ENCODE measurements around the gene TCF4. TPM values are rescaled to one million over a fixed set of nuclear protein-coding genes. Genes with fewer than 3 reads are reported as not detected.

Gene TCF4
- total RNA-seq, 1 experiment from 2014 or later, result 2.3 TPM

DNA sequence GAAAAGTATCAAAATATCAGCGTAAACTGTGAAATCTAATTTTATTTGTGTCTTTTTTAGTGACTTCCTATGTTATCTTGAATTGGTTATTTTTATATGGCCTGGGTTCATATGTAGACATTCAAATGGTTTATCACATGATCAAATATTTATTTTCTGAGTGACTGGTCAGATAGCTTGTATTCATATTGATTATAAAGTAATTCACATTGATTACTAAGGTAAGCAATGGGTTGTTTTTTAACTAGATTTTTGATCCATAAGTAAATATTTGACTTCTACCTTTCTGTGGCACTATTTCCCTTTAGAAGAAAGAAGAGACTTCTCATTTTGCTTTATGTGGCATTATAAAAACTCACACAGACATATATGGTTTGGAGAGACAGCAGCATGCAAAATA lies 260.5 kb downstream of the TCF4 start:
- no peak for ATAC-seq
- ChIA-PET CTCF (no interaction called here), POLR2A (no interaction called here)
- TF ChIP-seq, protein P1, sequence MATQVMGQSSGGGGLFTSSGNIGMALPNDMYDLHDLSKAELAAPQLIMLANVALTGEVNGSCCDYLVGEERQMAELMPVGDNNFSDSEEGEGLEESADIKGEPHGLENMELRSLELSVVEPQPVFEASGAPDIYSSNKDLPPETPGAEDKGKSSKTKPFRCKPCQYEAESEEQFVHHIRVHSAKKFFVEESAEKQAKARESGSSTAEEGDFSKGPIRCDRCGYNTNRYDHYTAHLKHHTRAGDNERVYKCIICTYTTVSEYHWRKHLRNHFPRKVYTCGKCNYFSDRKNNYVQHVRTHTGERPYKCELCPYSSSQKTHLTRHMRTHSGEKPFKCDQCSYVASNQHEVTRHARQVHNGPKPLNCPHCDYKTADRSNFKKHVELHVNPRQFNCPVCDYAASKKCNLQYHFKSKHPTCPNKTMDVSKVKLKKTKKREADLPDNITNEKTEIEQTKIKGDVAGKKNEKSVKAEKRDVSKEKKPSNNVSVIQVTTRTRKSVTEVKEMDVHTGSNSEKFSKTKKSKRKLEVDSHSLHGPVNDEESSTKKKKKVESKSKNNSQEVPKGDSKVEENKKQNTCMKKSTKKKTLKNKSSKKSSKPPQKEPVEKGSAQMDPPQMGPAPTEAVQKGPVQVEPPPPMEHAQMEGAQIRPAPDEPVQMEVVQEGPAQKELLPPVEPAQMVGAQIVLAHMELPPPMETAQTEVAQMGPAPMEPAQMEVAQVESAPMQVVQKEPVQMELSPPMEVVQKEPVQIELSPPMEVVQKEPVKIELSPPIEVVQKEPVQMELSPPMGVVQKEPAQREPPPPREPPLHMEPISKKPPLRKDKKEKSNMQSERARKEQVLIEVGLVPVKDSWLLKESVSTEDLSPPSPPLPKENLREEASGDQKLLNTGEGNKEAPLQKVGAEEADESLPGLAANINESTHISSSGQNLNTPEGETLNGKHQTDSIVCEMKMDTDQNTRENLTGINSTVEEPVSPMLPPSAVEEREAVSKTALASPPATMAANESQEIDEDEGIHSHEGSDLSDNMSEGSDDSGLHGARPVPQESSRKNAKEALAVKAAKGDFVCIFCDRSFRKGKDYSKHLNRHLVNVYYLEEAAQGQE (IDR thresholded peaks at IDR 0.05; ENCODE audit: insufficient read depth in 1 of 2, low read depth in 2 of 2, low read length in 1 of 2), result no peak
- TF ChIP-seq SIN3A (IDR thresholded peaks at IDR 0.05; ENCODE audit: borderline replicate concordance, insufficient read depth, low read depth, low read length), result no peak
- TF ChIP-seq TCF7L2 (IDR thresholded peaks at IDR 0.05; ENCODE audit: low read depth, low read length), result no peak
- TF ChIP-seq, protein P2, sequence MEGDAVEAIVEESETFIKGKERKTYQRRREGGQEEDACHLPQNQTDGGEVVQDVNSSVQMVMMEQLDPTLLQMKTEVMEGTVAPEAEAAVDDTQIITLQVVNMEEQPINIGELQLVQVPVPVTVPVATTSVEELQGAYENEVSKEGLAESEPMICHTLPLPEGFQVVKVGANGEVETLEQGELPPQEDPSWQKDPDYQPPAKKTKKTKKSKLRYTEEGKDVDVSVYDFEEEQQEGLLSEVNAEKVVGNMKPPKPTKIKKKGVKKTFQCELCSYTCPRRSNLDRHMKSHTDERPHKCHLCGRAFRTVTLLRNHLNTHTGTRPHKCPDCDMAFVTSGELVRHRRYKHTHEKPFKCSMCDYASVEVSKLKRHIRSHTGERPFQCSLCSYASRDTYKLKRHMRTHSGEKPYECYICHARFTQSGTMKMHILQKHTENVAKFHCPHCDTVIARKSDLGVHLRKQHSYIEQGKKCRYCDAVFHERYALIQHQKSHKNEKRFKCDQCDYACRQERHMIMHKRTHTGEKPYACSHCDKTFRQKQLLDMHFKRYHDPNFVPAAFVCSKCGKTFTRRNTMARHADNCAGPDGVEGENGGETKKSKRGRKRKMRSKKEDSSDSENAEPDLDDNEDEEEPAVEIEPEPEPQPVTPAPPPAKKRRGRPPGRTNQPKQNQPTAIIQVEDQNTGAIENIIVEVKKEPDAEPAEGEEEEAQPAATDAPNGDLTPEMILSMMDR (IDR thresholded peaks at IDR 0.05), result no peak
- TF ChIP-seq POLR2AphosphoS5 (IDR thresholded peaks at IDR 0.05; ENCODE audit: low read depth, low read length), result no peak
- no peaks in the 10 kb centered on the region for H3K9me3 ChIP-seq (ENCODE audit: control insufficient read depth, insufficient read depth, low read depth, low read length)
- no peaks in the 10 kb centered on the region for H3K4me1 ChIP-seq (ENCODE audit: control insufficient read depth, insufficient read depth, low read length)
- no peaks in the 10 kb centered on the region for H3K36me3 ChIP-seq (ENCODE audit: control insufficient read depth, insufficient read depth, low read length)
- intact Hi-C loops (cut with micrococcal nuclease; ENCODE audit: unreplicated experiment) (no loop called here), in situ Hi-C loops (cut with HindIII; ENCODE audit: low pct_unique_long_range_greater_than_20kb, low sequenced_read_pairs) (no loop called here)
- BruUV-seq (replicated peaks), result no TSS peak
- DNase-seq (ENCODE audit: low read depth, low spot score), result no peak
- no peak overlapping the region for H3K27ac ChIP-seq (ENCODE audit: low read length)
- H3K27me3 ChIP-seq (ENCODE audit: control insufficient read depth, insufficient read depth, low read length), result no peaks in the 10 kb centered on the region
- no peak overlapping the region for H3K4me3 ChIP-seq (ENCODE audit: low read depth in 2 of 2, low read length in 2 of 2)

DNA sequence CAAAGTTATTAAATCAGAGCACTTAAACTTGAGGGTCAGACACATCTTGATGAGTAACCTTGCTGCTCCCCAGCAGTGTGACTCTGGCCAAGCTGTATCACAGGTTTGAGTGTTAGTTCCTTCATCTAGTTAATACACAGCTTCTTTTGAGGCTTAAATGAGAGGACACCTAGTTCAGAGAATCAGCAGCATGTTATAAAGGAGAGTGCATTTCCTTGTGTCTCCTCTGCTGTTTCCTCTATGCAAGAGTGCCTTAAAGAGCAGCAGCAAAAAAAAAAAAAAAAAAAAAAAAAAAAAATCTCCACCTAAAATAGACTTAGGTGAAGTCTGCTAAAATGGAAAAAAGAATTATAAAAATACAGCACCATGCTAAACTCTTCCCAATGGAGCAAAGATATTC lies 261.9 kb downstream of the TCF4 start:
- Histone ChIP-seq H3K9me3 (ENCODE audit: control insufficient read depth, insufficient read depth, low read depth, low read length) (no peaks in the 10 kb centered on the region), H3K27me3 (ENCODE audit: control insufficient read depth, insufficient read depth, low read length) (no peaks in the 10 kb centered on the region), H3K36me3 (ENCODE audit: control insufficient read depth, insufficient read depth, low read length) (no peaks in the 10 kb centered on the region), H3K4me3 (ENCODE audit: low read depth in 2 of 2, low read length in 2 of 2) (no peak overlapping the region), H3K27ac (ENCODE audit: low read length) (no peak overlapping the region), H3K4me1 (ENCODE audit: control insufficient read depth, insufficient read depth, low read length) (no peaks in the 10 kb centered on the region)
- ChIA-PET POLR2A (no interaction called here), CTCF (no interaction called here)
- in situ Hi-C loops (cut with HindIII; ENCODE audit: low pct_unique_long_range_greater_than_20kb, low sequenced_read_pairs) (no loop called here), intact Hi-C loops (cut with micrococcal nuclease; ENCODE audit: unreplicated experiment) (no loop called here)
- no TSS peak for BruUV-seq (replicated peaks)
- no peak for DNase-seq (ENCODE audit: low read depth, low spot score)
- ATAC-seq, result no peak
- TF ChIP-seq, protein P1 (IDR thresholded peaks at IDR 0.05; ENCODE audit: insufficient read depth in 1 of 2, low read depth in 2 of 2, low read length in 1 of 2), result no peak
- TF ChIP-seq SIN3A (IDR thresholded peaks at IDR 0.05; ENCODE audit: borderline replicate concordance, insufficient read depth, low read depth, low read length), result no peak
- TF ChIP-seq, protein P2 (IDR thresholded peaks at IDR 0.05), result no peak
- TF ChIP-seq TCF7L2 (IDR thresholded peaks at IDR 0.05; ENCODE audit: low read depth, low read length), result no peak
- TF ChIP-seq POLR2AphosphoS5 (IDR thresholded peaks at IDR 0.05; ENCODE audit: low read depth, low read length), result no peak

Data from Panc1 (cell line).